C4-2B (cell line): ENCODE results near the gene AGBL4.
"Not testable (repeated sequence)": the region's sequence is repeated elsewhere in the genome, so short reads cannot be mapped to it uniquely, and the experiment has no call there.

Experiments used
- H3K27ac ChIP-seq: fragments of 450-650 bp; 2 replicates; pipeline ENCODE4 v1.5.1; 2017
- ZFX ChIP-seq: fragments of 450-650 bp; IDR thresholded peaks from 2 replicates; pipeline ENCODE4 v1.6.1; 2017
- TF ChIP-seq, protein P1 (sequence below): fragments of 450-650 bp; conservative IDR thresholded peaks from 2 replicates; pipeline ENCODE4 v1.5.1; 2017; ENCODE audit warnings: mild to moderate bottlenecking

The AGBL4 gene

DNA sequence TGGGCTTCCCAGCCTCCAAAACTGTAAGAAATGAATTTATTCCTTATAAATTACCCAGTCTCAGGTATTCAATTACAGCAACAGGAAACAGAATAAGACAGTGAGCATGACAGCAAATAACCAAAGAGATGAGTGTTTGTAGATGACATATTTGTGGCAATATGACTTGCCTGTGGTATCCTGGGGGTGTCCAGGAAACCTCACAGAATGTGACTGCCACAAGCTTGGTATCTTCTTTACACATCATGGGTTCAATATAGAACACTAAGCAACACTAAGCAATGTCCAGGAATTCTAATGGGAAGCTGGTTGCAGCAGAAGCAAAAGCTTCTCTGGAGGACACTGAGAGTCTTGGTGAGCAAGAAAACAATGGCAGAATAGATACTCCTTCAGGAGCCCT, 1010.7 kb downstream of the AGBL4 start:
- TF ChIP-seq, protein P1, sequence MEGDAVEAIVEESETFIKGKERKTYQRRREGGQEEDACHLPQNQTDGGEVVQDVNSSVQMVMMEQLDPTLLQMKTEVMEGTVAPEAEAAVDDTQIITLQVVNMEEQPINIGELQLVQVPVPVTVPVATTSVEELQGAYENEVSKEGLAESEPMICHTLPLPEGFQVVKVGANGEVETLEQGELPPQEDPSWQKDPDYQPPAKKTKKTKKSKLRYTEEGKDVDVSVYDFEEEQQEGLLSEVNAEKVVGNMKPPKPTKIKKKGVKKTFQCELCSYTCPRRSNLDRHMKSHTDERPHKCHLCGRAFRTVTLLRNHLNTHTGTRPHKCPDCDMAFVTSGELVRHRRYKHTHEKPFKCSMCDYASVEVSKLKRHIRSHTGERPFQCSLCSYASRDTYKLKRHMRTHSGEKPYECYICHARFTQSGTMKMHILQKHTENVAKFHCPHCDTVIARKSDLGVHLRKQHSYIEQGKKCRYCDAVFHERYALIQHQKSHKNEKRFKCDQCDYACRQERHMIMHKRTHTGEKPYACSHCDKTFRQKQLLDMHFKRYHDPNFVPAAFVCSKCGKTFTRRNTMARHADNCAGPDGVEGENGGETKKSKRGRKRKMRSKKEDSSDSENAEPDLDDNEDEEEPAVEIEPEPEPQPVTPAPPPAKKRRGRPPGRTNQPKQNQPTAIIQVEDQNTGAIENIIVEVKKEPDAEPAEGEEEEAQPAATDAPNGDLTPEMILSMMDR: no peak
- TF ChIP-seq ZFX: no peak
- H3K27ac ChIP-seq: no peak overlapping the region

DNA sequence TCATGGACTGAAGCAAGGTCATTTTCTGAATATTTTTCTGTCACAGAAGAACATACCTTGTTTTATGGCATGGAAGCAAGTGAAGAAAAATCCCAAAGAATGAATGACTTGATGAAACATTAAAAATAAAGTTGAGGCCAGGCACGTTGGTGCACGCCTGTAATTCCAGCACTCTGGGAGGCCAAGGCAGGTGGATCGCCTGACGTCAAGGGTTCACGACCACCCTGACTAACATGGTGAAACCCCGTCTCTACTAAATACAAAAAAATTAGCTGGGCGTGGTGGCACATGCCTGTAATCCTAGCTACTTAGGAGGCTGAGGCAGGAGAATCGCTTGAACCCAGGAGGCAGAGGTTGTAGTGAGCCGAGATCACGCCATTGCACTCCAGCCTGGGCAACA, 1020.8 kb downstream of the AGBL4 start:
- not testable (repeated sequence) for H3K27ac ChIP-seq

DNA sequence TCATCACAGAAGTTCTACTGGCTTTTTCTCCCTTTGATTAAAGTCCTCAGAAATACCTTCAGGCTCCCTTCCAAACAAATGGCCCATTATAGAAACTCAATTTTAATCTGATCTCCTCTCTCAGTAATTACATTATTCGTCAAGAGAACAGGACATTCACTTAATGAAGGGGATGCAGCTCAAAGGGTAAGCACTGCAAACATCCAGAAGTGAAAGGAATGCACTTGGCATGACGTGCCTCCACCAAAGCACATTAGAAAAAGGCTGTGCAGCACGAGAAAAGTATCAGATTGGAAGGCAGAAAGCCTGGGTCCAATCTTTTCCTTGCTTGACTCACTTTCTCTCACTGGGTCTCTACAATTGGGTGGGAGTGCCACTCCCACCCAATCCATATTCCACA, 1024.4 kb downstream of the AGBL4 start:
- H3K27ac ChIP-seq: no peak overlapping the region
- no peak for TF ChIP-seq ZFX
- TF ChIP-seq, protein P1: no peak

DNA sequence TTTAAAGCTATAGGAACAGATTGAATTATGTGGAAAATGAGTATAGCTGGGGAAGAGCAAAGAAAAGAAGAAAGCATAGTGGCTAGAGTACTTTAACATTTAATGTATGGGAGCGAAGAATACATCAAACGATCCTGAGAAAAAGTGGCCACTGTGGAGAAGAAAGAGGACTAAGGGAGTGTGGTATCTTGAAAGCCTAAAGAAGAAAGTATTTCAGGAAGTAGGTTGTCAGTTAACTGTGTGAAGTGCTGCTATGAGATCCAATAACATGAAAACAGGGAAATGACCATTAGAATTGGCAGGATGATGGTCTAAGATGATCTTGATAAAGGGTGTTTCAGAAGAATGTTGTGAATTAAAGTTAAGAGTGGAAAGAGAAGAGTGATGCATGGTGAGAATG, 1027.4 kb downstream of the AGBL4 start:
- H3K27ac ChIP-seq: no peak overlapping the region
- TF ChIP-seq ZFX: no peak
- TF ChIP-seq, protein P1: no peak

DNA sequence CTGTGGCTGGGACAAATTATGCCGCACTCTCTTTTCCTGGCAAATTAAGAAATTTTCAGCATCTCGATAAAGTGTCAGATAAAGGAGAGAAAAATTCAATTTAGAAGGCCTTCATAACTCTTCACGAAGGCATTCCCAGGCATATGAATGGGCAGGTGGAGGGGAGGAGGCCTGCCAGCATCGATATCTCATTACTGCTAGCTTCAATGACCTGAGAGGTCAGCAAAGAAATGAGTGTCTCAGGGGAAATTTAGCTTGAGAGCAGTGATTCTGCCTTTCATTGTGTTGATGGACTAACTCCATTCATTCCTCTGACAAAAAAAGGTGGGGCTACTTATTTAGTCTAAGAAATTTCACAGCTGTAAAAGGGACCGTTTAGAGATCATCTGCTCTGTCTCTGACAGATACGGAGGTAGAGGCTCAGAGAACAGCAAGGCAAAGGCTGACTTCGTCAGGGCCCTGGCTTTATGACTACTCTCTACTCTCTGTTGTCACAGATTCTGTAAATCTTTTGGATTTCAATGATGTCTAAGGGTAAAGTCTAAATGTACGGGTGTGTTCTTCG, 1035.0 kb downstream of the AGBL4 start:
- H3K27ac ChIP-seq: no peak overlapping the region
- no peak for TF ChIP-seq ZFX
- TF ChIP-seq, protein P1: no peak

DNA sequence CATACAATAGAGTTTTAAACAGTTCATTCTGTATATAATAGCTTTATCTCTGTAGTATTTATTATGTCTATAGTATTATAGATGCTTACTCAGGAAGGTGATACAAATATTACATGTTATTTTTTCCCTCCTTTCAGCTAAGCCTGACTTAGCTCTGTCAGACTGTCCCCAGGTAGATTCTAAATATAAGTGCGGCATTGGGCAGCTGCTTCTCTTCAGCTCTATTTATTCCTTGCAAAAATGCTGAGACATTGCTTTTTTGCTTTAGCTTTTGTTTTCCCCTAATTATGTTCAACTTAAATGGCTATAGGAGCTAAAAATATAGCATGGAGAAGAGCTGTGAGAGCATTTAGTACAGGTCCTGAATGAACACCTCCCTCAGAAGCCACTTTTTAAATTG, 1043.8 kb downstream of the AGBL4 start:
- TF ChIP-seq, protein P1: no peak
- no peak for TF ChIP-seq ZFX
- H3K27ac ChIP-seq: no peak overlapping the region

DNA sequence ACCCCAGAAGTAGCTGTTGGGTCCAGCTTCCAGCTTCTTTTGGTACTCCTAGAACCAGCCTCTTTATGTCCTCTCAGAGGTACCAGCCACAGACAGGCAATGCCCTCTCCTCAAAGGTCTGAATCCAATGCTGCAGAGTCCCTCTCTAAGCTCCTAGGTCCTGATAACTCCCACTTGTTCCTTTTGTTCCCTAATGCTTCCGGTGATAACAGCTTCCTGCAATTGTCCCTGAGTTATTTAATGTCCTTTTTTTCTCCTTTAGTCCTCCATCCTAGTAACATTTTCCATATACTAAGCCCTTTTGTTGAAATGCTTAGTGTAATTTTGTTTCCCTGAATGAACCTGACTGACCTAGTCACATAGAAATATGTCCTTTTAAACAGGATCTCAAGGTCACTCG, 1045.3 kb downstream of the AGBL4 start:
- TF ChIP-seq, protein P1: no peak
- no peak for TF ChIP-seq ZFX
- no peak overlapping the region for H3K27ac ChIP-seq

DNA sequence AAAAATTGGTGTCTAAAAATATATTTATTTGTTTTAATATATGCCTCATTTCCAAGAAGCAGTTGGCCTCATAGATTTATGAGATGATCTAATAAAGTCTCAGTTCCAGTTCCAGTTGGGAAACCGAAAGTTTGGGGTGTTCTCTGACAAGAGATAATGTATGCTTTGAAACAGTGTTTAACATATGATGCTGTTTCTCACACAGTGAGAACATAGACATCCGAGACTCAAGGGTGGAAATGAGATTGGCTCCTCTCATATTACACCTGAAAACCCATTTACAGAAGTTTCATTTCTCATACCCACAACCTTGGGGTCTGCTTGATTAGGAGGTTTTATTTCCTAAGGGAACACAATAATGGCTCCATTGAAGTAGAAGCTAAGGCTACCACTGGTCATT, 1046.5 kb downstream of the AGBL4 start:
- no peak for TF ChIP-seq ZFX
- TF ChIP-seq, protein P1: no peak
- no peak overlapping the region for H3K27ac ChIP-seq
